ENCODE data around the gene ARHGAP42.

DNA sequence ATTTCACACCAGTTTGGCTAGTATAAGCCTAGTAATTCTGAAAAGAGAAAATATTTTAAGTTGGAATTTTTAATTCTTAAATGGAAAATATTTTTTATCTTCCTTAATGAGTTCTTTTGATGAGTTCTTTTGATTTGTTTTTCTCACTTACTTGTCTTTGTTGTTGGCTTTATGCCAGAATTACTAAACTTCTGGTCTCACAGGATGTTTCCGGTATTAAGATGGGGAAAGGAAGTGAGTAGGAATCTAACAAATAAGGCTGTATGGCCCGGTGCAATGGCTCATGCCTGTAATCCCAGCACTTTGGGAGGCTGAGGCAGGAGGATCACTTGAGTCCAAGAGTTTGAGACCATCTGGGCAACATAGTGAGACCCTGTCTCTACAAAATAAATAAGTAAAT, 106.4 kb downstream of the ARHGAP42 start:
- TF ChIP-seq EZH2 (IDR thresholded peaks at IDR 0.05; ENCODE audit: insufficient read depth, poor library complexity, severe bottlenecking) (no peak), EZH2phosphoT487 (IDR thresholded peaks at IDR 0.05; ENCODE audit: insufficient read depth, low read depth) (no peak)
